PC-9 (cell line): ENCODE results near the gene ORAI2.
"Not testable (repeated sequence)": the region's sequence is repeated elsewhere in the genome, so short reads cannot be mapped to it uniquely, and the experiment has no call there.

Experiments used
- CTCF ChIP-seq: fragments of 200-600 bp; sonication (generic); conservative IDR thresholded peaks from 2 replicates; pipeline ENCODE4 v1.6.1; 2017; ENCODE audit warnings: mixed run types, antibody characterized with exemption, mild to moderate bottlenecking, moderate library complexity
- EZH2 ChIP-seq: fragments of 200-600 bp; sonication (generic); IDR thresholded peaks from 2 replicates; pipeline ENCODE4 v1.8.0; 2017; ENCODE audit warnings: antibody characterized with exemption, low read depth

GRCh38 chr7:102503141-102503540 is 69.8 kb downstream of the ORAI2 start:
- TF ChIP-seq CTCF, EZH2: not testable (repeated sequence)
